ENCODE measurements around the gene RAB38.

The RAB38 gene

GRCh38 chr11:88169881-88170280 is 5.4 kb downstream of the RAB38 start:
- no peak for DNase-seq (ENCODE audit: low spot score)

GRCh38 chr11:88169471-88169870 is 5.8 kb downstream of the RAB38 start:
- no peak for DNase-seq (ENCODE audit: low spot score)

DNA sequence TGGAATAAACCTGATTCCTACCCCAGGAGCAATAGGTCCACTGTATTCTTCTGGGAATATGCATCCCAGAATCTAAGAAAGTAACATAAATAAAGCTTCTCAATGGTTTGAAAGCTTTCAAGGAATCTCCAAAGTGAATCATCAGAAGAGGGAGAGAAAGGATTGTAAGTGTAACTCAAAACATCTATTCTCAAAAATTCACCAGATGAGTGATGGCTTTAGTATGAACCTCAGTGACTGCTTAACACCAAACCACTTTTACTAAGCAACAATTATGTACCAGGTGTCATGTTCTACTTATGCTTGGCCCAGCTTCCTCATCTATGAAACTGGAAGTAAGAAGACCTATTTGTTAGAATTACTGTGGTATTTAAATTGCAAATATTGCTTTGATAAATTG is 7.4 kb downstream of the RAB38 start:
- DNase-seq (ENCODE audit: low spot score) = no peak

GRCh38 chr11:88164806-88165585 is 10.2 kb downstream of the RAB38 start:
- DNase-seq (ENCODE audit: low spot score) = no peak

GRCh38 chr11:88164320-88164719 is 10.9 kb downstream of the RAB38 start:
- DNase-seq (ENCODE audit: low spot score) = no peak

- no peak for DNase-seq (ENCODE audit: low spot score)
These were observed 17.2 kb downstream of the RAB38 start for GRCh38 chr11:88158081-88158480.

- no peak for DNase-seq (ENCODE audit: low spot score)
These were observed 17.9 kb downstream of the RAB38 start for GRCh38 chr11:88157370-88157769.

GRCh38 chr11:88152381-88152780 is 22.9 kb downstream of the RAB38 start:
- DNase-seq (ENCODE audit: low spot score) = no peak

DNA sequence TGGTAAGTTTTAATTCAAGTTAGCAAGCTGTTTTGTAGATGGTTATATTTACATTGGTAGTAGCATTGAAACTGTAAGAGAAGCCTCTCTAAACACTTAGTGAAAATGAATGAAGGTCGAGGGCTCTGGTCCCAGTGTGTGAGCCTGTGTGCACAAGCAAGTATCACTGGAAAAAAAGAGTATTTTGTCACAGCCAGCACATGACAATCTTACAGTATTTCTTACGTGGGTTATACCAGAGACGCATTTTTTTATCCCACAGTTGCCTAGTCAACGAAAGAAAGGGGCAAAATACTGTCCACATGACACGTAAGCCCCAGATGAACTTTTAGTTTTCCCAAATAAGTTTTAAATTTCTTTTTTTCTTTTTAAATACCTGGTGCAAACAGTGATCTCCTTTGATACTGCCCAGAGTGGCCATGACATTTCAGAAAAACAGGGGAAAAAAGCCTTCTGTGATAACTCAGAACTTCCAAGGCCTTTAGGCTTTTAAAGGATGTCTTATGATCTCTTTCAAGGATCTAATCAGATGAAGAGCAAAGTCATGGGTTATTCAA is 23.5 kb downstream of the RAB38 start:
- no peak for DNase-seq (ENCODE audit: low spot score)

- no peak for DNase-seq (ENCODE audit: low spot score)
These were observed 29.1 kb downstream of the RAB38 start for GRCh38 chr11:88146106-88146505.

DNA sequence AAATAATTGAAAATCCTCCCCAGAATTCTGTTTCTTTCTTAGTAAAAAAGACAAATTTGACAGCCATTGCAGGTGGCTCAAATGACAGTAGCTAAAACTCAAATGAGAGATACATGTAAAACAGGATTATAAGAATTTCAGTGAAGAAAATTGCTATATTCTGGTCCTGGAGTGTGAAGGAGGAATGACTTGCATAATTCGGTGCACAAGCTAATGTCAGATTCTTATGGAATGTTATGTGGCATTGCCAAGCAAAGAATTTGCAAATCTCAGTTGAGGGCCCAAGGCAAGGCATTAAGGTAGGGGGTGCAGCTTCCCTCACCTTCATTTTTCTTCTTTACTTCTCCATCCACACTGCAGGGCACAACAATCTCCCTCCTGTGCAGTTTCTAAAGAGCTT is 35.4 kb downstream of the RAB38 start:
- DNase-seq (ENCODE audit: low spot score) = no peak

DNA sequence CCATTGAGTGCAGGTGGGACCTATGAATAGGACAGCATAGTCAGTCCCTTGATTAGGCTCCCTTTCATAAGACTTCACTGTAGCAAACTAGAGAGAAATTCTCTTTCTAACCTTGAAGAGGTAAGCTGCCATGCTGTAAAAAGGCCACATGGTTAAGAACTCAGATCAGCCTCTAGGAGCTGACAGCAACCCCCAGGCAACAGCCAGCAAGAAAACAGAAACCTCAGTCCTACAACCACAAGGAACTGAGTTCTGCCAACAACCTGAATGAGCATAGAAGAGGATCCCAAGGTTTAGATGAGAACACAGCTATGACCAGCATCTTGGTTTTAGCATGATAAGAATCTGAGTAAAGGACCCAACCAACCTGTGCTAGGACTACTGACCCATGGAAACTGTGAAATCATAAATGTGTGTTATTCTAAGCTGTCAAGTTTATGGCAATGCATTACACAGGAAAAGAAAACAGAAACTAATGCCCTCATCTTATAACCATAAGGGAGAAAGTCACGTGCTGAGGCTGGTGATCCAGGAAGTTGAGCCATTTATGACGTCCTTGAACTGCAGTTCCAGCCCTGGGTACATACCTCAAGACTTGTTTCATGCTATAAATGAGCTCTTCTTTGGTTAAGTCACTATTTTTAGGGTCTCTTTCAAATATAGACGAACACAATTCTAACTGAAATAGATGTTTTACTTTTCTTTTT is 43.3 kb downstream of the RAB38 start:
- DNase-seq (ENCODE audit: low spot score) = no peak

DNA sequence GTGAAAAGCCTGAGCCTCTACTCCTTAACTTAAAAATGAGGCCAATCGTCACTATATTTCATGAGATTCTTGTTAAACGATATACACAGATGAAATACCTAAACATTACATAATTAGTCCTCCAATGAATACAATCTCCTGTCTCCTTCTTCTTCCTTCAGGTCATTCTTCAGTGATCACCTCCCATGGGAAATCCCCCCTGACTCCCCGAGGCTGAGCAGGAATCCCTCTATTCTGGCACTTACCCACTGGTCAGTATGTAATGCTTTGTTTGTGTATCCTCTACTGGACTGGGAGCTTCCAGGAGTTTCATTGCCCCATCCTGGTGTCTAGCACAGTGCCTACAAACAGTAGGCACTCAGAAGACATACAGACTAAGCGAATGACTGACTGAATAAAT is 52.3 kb downstream of the RAB38 start:
- no peak for DNase-seq (ENCODE audit: low spot score)

- DNase-seq (ENCODE audit: low spot score) = no peak
These were observed 55.7 kb downstream of the RAB38 start for GRCh38 chr11:88119561-88119960.

GRCh38 chr11:88117281-88117858 is 57.9 kb downstream of the RAB38 start:
- no peak for DNase-seq (ENCODE audit: low spot score)

- DNase-seq (ENCODE audit: low spot score) = peak; percentile 51
These were observed 59.2 kb downstream of the RAB38 start for GRCh38 chr11:88115828-88116755.

DNA sequence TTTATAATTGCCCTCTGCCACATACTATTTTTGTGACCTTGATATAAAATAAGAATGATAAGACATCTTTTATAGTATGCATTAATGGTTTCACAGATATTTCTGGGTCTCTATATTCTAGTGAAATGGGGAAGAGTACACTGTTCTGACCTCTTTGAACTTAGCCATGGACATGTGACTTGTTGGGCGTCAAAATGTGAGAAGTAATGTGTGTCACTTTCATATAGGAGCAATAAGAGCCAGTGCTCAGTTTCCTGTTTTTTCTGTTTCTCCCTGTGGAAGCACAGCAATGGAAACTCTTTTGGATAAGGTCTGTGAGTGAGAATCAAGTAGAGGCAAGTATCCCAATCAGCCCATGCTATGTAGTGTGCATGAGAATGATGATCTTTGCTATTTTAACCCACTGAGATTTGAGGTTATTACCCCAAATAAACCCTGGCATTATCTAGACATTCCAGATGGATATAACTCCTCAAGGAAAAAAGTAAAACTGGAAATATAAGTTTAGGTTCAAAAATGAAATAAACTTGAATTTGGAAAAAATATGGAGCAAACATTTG is 60.7 kb downstream of the RAB38 start:
- DNase-seq (ENCODE audit: low spot score) = no peak

DNA sequence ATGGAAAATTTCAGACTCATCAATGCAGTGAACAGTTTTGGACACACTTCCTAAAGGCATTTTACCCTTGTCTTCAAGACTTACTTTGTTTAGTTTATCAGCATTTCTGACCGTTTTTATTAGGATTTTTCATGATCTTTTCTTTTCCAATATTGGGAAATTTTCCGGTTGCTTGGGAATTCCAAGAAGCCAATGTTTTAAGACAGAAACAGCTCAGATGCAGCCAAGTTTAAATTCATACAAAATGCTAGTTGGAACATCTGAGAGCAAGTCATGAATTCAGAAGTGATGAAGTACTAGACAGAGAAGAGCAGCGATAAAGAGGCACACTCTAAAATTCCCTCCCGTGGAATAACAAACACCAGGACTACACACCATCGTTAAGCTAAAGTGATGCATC is 68.6 kb downstream of the RAB38 start:
- no peak for DNase-seq (ENCODE audit: low spot score)

DNA sequence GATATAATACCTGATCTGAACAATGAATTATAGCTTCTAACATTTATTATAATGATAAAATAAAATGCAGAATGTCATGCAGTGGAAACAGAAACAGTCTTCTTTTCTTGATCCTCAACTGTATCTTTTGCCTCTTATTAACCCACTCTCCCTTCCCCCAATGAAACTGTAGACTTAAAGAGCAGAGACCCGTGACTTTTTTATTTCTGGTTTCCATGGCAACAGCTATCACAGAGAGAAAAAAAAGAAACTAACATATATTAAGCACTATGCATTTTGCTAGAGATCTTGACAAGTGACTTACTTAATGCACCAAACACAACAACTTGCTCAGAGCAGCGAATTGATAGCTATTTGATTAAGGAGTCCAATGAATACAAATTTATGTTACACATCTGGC is 69.3 kb downstream of the RAB38 start:
- no peak for DNase-seq (ENCODE audit: low spot score)

- DNase-seq (ENCODE audit: low spot score) = no peak
These were observed 69.7 kb downstream of the RAB38 start for GRCh38 chr11:88105526-88105925.

GRCh38 chr11:88104408-88104807 is 70.8 kb downstream of the RAB38 start:
- DNase-seq (ENCODE audit: low spot score) = no peak
